C4-2B (cell line): ENCODE data around the gene SEC16B.

Experiments used
- H3K27ac ChIP-seq: fragments of 450-650 bp; 2 replicates; pipeline ENCODE4 v1.5.1; 2017
- ZFX ChIP-seq: fragments of 450-650 bp; IDR thresholded peaks from 2 replicates; pipeline ENCODE4 v1.6.1; 2017
- TF ChIP-seq, protein P1 (sequence below): fragments of 450-650 bp; conservative IDR thresholded peaks from 2 replicates; pipeline ENCODE4 v1.5.1; 2017; ENCODE audit warnings: mild to moderate bottlenecking

Gene SEC16B

DNA sequence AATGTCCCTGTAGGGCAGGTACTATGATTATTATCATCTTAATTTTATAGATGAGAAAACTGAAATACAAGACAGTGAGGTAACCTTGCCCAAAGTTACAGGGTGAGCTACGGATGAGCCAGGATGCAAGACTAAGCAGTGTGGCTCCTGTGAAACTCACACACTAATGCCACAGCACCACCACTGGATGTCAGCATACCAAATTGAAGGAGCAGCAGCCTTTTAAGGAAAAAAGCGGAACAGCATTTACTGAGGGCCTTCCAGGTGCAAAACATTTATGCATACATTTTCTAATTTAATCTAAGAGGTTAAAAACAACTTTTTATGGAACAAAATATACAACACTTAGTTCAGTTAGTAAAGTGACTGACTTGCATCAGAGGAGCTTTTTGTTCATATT is 41.7 kb downstream of the SEC16B start:
- TF ChIP-seq, protein P1, sequence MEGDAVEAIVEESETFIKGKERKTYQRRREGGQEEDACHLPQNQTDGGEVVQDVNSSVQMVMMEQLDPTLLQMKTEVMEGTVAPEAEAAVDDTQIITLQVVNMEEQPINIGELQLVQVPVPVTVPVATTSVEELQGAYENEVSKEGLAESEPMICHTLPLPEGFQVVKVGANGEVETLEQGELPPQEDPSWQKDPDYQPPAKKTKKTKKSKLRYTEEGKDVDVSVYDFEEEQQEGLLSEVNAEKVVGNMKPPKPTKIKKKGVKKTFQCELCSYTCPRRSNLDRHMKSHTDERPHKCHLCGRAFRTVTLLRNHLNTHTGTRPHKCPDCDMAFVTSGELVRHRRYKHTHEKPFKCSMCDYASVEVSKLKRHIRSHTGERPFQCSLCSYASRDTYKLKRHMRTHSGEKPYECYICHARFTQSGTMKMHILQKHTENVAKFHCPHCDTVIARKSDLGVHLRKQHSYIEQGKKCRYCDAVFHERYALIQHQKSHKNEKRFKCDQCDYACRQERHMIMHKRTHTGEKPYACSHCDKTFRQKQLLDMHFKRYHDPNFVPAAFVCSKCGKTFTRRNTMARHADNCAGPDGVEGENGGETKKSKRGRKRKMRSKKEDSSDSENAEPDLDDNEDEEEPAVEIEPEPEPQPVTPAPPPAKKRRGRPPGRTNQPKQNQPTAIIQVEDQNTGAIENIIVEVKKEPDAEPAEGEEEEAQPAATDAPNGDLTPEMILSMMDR = 0 out of 2 replicates have a peak, but pooled peaks have one; percentile 12
- no peak for TF ChIP-seq ZFX
- no peak overlapping the region for H3K27ac ChIP-seq

DNA sequence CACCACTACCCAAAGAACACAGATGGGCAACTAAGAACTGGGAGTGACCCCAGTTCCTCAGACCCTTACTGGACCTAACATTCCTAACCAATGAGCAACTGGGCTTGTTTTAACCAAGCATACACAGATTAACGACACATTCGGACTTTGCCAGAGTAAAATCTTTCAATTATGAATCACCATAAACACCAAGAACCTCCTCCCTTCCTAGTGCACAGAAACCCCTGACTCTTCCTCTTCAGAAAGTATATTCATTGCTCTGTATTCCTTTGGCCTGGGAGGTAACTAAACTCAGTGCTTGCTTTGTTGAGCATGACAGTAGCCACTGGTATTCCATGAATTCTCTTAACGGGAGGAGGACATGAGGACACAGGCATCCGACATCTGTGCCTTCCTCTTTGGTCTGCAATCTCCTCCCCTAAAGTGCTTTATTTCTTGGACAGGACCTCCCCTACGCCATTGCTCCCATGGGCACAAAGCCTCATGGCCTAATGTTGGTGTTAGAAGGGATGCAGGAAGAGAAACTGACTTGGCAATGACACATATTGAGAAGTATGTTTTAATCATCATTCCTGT is 42.7 kb downstream of the SEC16B start:
- TF ChIP-seq, protein P1 = no peak
- TF ChIP-seq ZFX = no peak
- H3K27ac ChIP-seq = no peak overlapping the region

- TF ChIP-seq ZFX = no peak
- TF ChIP-seq, protein P1 = no peak
- H3K27ac ChIP-seq = no peak overlapping the region
These were observed 43.7 kb downstream of the SEC16B start for GRCh38 chr1:177926201-177926600.

DNA sequence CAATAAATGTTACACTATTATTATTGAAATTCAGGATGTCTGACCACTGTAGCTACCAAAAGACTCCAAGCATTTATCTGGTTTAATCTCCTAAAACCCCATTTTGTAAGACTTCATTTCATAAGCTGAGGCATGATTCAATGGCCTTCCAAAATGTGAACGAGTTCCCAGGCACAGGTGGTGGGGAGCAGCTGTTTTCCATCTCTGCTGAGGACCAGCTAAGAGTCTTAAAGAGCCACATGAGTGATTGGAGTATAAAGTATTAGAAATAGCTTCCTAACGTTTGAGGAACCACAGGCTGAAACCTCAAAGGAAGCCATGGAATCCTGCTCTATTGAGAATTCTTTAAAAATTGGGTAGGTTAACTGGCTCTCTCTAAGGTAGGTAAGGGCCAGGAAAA is 44.9 kb downstream of the SEC16B start:
- no peak for TF ChIP-seq ZFX
- TF ChIP-seq, protein P1 = no peak
- H3K27ac ChIP-seq = no peak overlapping the region

DNA sequence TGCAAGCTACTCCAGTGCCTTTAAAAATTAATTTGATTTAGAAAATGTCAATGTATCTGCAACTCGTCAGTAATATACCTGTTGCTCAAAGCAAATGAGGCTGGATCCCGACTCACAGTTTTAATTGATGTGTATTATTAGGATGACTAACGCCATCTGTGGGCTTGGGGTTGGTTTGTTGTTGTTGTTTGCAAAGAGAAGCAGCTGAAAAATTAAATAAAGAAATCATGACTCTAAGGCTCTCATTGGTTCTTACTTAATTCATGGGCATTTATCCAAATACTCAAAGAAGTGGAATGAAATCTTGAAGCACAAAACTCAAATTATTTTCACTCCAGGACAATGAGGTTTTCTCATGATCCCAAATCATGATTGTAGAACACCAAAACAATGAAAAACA is 46.4 kb downstream of the SEC16B start:
- no peak overlapping the region for H3K27ac ChIP-seq
- no peak for TF ChIP-seq ZFX
- TF ChIP-seq, protein P1 = no peak

DNA sequence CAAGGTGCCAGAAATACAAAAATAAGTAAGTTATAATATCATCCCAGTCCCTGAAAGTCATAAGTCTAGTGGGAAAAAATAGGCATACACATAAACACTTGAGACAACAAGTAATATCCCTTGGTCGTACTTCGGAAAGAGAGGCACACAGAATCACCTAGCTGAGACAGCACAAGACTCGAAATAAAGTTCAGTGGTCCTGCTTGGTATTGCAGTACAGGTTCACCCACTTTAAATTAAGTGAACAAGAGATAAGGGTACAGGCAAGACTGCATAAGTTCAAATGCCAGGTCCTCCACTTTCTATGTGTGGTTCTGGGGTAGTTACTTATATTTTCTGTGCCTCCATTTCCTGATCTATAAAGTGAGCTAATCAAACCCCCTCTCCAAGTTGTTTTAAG is 47.6 kb downstream of the SEC16B start:
- no peak overlapping the region for H3K27ac ChIP-seq
- no peak for TF ChIP-seq ZFX
- TF ChIP-seq, protein P1 = peak; percentile 6; the same call in 1 of the 2 replicates

GRCh38 chr1:177921590-177921989 is 48.3 kb downstream of the SEC16B start:
- no peak for TF ChIP-seq ZFX
- TF ChIP-seq, protein P1 = 0 out of 2 replicates have a peak, but pooled peaks have one; percentile 14
- no peak overlapping the region for H3K27ac ChIP-seq
